Endothelial cell of umbilical vein (primary cell): ENCODE results near the gene MFSD6.

Source experiments
- EZH2 ChIP-seq: IDR thresholded peaks from 2 replicates; pipeline ENCODE4 v1.6.1; 2012; ENCODE audit warnings: borderline replicate concordance, low read depth, mild to moderate bottlenecking, moderate library complexity, low read length, inconsistent platforms; ENCODE audit not compliant: severe bottlenecking
- FOS ChIP-seq: IDR thresholded peaks from 2 replicates; pipeline ENCODE4 v1.6.1; 2011; ENCODE audit warnings: mild to moderate bottlenecking, low read length, moderate library complexity, borderline replicate concordance; ENCODE audit not compliant: insufficient read depth
- MYC ChIP-seq: IDR thresholded peaks from one replicate; pipeline ENCODE4 v1.6.1; 2011; ENCODE audit warnings: mild to moderate bottlenecking, low read depth, low read length
- POLR2A ChIP-seq: IDR thresholded peaks from 2 replicates; pipeline ENCODE4 v1.6.1; 2012; ENCODE audit warnings: low read depth, mild to moderate bottlenecking, control low read depth, low read length
- POLR2AphosphoS5 ChIP-seq: IDR thresholded peaks from 2 replicates; pipeline ENCODE4 v1.6.1; 2012; ENCODE audit warnings: low read depth, mild to moderate bottlenecking, control low read depth, low read length, moderate library complexity; ENCODE audit not compliant: insufficient read depth
- TF ChIP-seq, protein P1 (sequence below), 2 donors: IDR thresholded peaks; 1 replicate in 1 of 2; 2 replicates in 1 of 2; pipeline ENCODE4 v1.5.1; 2011; ENCODE audit warnings: low read length in 2 of 2, mild to moderate bottlenecking in 2 of 2, moderate library complexity in 2 of 2, control low read depth in 1 of 2, inconsistent platforms in 1 of 2, low read depth in 1 of 2; ENCODE audit not compliant: insufficient read depth in 1 of 2; ENCODE audit errors: extremely low read depth in 1 of 2
- TF ChIP-seq, protein P2 (sequence below): IDR thresholded peaks from 2 replicates; pipeline ENCODE4 v1.6.1; 2011; ENCODE audit not compliant: insufficient read depth, insufficient read length

DNA sequence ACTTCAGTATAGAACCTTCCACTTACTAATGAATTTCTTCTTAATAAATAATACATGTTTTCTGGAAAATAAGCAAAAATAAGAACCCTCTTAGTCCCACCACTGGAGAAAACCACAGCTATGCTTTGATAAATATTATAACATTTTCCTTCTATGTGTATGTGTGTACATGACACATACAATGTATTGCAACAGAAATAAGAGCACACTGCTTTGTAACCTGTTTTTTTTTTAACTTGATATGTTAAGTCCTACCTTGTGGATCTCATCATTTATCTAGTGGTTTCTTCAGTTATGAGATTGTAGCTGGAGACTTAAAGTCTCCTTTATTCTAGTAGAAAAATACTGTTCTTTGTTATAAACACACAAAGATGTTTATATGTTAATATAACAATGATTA lies 47.6 kb upstream of the MFSD6 start:
- TF ChIP-seq, protein P1, sequence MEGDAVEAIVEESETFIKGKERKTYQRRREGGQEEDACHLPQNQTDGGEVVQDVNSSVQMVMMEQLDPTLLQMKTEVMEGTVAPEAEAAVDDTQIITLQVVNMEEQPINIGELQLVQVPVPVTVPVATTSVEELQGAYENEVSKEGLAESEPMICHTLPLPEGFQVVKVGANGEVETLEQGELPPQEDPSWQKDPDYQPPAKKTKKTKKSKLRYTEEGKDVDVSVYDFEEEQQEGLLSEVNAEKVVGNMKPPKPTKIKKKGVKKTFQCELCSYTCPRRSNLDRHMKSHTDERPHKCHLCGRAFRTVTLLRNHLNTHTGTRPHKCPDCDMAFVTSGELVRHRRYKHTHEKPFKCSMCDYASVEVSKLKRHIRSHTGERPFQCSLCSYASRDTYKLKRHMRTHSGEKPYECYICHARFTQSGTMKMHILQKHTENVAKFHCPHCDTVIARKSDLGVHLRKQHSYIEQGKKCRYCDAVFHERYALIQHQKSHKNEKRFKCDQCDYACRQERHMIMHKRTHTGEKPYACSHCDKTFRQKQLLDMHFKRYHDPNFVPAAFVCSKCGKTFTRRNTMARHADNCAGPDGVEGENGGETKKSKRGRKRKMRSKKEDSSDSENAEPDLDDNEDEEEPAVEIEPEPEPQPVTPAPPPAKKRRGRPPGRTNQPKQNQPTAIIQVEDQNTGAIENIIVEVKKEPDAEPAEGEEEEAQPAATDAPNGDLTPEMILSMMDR (IDR thresholded peaks at IDR 0.05; ENCODE audit: extremely low read depth in 1 of 2, insufficient read depth in 1 of 2, low read depth in 1 of 2, low read length in 2 of 2): no peak
- TF ChIP-seq EZH2 (no peak), POLR2A (no peak), POLR2AphosphoS5 (no peak), FOS (no peak), MYC (no peak)
- TF ChIP-seq, protein P2, sequence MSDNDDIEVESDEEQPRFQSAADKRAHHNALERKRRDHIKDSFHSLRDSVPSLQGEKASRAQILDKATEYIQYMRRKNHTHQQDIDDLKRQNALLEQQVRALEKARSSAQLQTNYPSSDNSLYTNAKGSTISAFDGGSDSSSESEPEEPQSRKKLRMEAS: no peak
